ENCODE measurements around the gene VIPR2. TPM values are rescaled to one million over a fixed set of nuclear protein-coding genes. Genes with fewer than 3 reads are reported as not detected.

VIPR2 gene
- total and polyA plus RNA-seq, 10 donors, result 0.41 to 1.4 (median 0.64) TPM

- H3K27ac ChIP-seq, result no peak overlapping the region
- peaks cover 9 to 20% (median 17%) of the 10 kb centered on the region in 6 donors for H3K4me1 ChIP-seq
- TF ChIP-seq POLR2A (IDR thresholded peaks at IDR 0.05), result no peak
- TF ChIP-seq CTCF (IDR thresholded peaks at IDR 0.05 in 8 of 11, conservative IDR thresholded peaks at IDR 0.05 in 3 of 11), result no peak
- TF ChIP-seq POLR2AphosphoS5 (IDR thresholded peaks at IDR 0.05), result no peak
- H3K4me3 ChIP-seq, result no peak overlapping the region
- no peaks in the 10 kb centered on the region for H3K36me3 ChIP-seq
- intact Hi-C loops (cut with DNase I; ENCODE audit: low total_unique reads), result no loop called here
- peaks cover 6 to 51% (median 23%) of the 10 kb centered on the region in 7 donors for H3K27me3 ChIP-seq (replicated peaks in 1 of 7)
- H3K9me3 ChIP-seq, result peaks cover 0 to 3% (median 0%) of the 10 kb centered on the region in 8 donors
- peak; percentile 64 for DNase-seq
- 90 to 95% (median 91%) methylated on average over 14 to 17 of the region's 17 CpGs for WGBS, 5 donors
Measured at GRCh38 chr7:159148430-159149395, 4.0 kb upstream of the VIPR2 start.

- H3K27ac ChIP-seq, result no peak overlapping the region
- peaks cover 0 to 3% (median 0%) of the 10 kb centered on the region in 8 donors for H3K9me3 ChIP-seq
- 66 to 77% (median 69%) methylated on average over 4 of the region's 4 CpGs for WGBS, 5 donors
- peaks cover 9 to 61% (median 32%) of the 10 kb centered on the region in 7 donors for H3K27me3 ChIP-seq (replicated peaks in 1 of 7)
- no peak for TF ChIP-seq POLR2AphosphoS5 (IDR thresholded peaks at IDR 0.05)
- no peak for DNase-seq
- H3K36me3 ChIP-seq, result no peaks in the 10 kb centered on the region
- intact Hi-C loops (cut with DNase I; ENCODE audit: low total_unique reads), result no loop called here
- peaks cover 11 to 26% (median 20%) of the 10 kb centered on the region in 6 donors for H3K4me1 ChIP-seq
- H3K4me3 ChIP-seq, result no peak overlapping the region
Measured at GRCh38 chr7:159147687-159148086, 3.0 kb upstream of the VIPR2 start.

- intact Hi-C loops (cut with DNase I; ENCODE audit: low total_unique reads), result no loop called here
- peak; percentile 59 for DNase-seq
- H3K4me1 ChIP-seq, result peaks cover 11 to 26% (median 20%) of the 10 kb centered on the region in 6 donors
- H3K27ac ChIP-seq, result no peak overlapping the region
- H3K4me3 ChIP-seq, result no peak overlapping the region
- H3K9me3 ChIP-seq, result peaks cover 0 to 3% (median 0%) of the 10 kb centered on the region in 8 donors
- H3K27me3 ChIP-seq (replicated peaks in 1 of 7), result peaks cover 9 to 65% (median 34%) of the 10 kb centered on the region in 7 donors
- 82 to 91% (median 85%) methylated on average over 13 of the region's 13 CpGs for WGBS, 5 donors
- no peak for TF ChIP-seq POLR2AphosphoS5 (IDR thresholded peaks at IDR 0.05)
- no peak for TF ChIP-seq CTCF (IDR thresholded peaks at IDR 0.05 in 8 of 11, conservative IDR thresholded peaks at IDR 0.05 in 3 of 11)
- TF ChIP-seq POLR2A (IDR thresholded peaks at IDR 0.05), result no peak
- H3K36me3 ChIP-seq, result no peaks in the 10 kb centered on the region
Measured at GRCh38 chr7:159147246-159147645, 2.6 kb upstream of the VIPR2 start.

GRCh38 chr7:159146084-159146858, 1.6 kb upstream of the VIPR2 start:
- Histone ChIP-seq H3K9me3 (peaks cover 0 to 3% (median 0%) of the 10 kb centered on the region in 8 donors), H3K27me3 (replicated peaks in 1 of 7) (peaks cover 9 to 75% (median 40%) of the 10 kb centered on the region in 7 donors), H3K27ac (no peak overlapping the region), H3K4me1 (peaks cover 11 to 26% (median 20%) of the 10 kb centered on the region in 6 donors), H3K36me3 (no peaks in the 10 kb centered on the region), H3K4me3 (no peak overlapping the region)
- intact Hi-C loops (cut with DNase I; ENCODE audit: low total_unique reads), result no loop called here
- no peak for TF ChIP-seq POLR2AphosphoS5 (IDR thresholded peaks at IDR 0.05)
- WGBS, 5 donors, result 90 to 97% (median 96%) methylated on average over 8 of the region's 8 CpGs
- no peak for DNase-seq
